Measurements from ENCODE around the gene COX19. TPM values are rescaled to one million over a fixed set of nuclear protein-coding genes. Genes with fewer than 3 reads are reported as not detected.

COX19 gene
- total and polyA plus RNA-seq, 2 donors (not counting 3 experiments of a cell fraction or from before 2014, with no cell fraction given): 6.8 to 10.6 TPM

DNA sequence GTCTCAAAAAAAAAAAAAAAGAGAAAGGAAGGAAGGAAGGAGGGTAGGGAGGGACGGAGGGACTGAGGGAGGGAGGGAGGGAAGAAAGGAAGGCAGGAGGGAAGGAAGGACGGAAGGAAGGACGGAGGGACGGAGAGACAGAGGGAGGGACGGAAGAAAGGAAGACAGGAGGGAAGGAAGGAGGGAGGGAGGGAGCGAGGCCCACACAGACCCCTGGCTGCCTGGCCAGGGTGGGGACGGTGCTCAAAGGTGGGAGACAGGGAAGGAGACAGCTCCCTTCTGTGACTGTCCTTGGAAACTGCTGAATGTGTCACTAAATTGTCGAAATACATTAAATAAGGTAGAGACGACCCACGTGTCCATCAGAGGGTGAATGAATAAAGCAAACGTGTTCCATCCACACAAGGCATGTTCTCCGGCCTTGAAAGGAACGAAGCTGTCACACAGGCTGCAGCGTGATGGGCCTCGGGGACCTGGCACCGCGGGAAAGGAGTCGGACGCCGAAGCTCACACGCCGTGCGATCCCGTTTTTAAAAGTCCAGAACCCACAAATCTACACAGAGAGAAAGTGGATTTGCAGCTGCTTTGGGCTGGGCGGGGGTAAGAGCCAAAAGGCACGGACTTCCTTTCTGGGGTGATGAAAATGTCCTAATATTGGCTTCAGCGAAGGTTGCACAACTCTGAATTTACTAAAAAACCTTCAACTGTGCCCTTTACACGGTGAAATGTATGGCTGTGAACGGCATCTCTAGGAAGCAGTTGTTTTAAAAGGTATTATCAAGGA, 44.2 kb downstream of the COX19 start:
- CTCF ChIA-PET: interaction anchor here (0.6 kb wide), 1 partner anchor 23 kb away, joined by 3 read pairs; no protein-coding TSS in a partner anchor

More for the DNA sequence above, 44.2 kb downstream of the COX19 start:
- Histone ChIP-seq H3K4me2 (ENCODE audit: insufficient read depth, low read length) (no peak overlapping the region), H3K9me3 (replicated peaks; ENCODE audit: control insufficient read depth, insufficient read depth, low read length) (no peaks in the 10 kb centered on the region), H2AFZ (ENCODE audit: low read depth, low read length) (no peak overlapping the region), H3K27me3 (ENCODE audit: control insufficient read depth in 2 of 2, insufficient read depth in 2 of 2, low read length in 2 of 2) (no peaks in the 10 kb centered on the region), H3K4me1 (ENCODE audit: control insufficient read depth, extremely low read depth, insufficient read depth, low read length) (no peaks in the 10 kb centered on the region), H4K20me1 (replicated peaks; ENCODE audit: control insufficient read depth, extremely low read depth, insufficient read depth, low read length) (no peaks in the 10 kb centered on the region), H3K9ac (replicated peaks; ENCODE audit: extremely low read depth, insufficient read depth, low read length) (no peak overlapping the region), H3K9me1 (replicated peaks; ENCODE audit: control insufficient read depth, extremely low read depth, insufficient read depth, low read length) (no peaks in the 10 kb centered on the region), H3K36me3 (ENCODE audit: control insufficient read depth in 2 of 2, extremely low read depth in 1 of 2, insufficient read depth in 2 of 2, low read length in 2 of 2) (no peaks in the 10 kb centered on the region), H3K79me2 (ENCODE audit: control insufficient read depth, insufficient read depth, low read length) (no peaks in the 10 kb centered on the region), H3K27ac (ENCODE audit: insufficient read depth, low read depth, low read length) (no peak overlapping the region), H3K4me3 (replicated peaks in 1 of 3; ENCODE audit: insufficient read depth in 1 of 3, low read depth in 1 of 3, low read length in 3 of 3) (no peak overlapping the region)
- no TSS peak for BruUV-seq (replicated peaks)
- intact Hi-C loops (cut with micrococcal nuclease) (no loop called here), dilution Hi-C loops (cut with MboI; ENCODE audit: extremely low pct_ligation_motif_present, low sequenced_read_pairs) (no loop called here)
- POLR2A ChIA-PET: no interaction called here
- TF ChIP-seq MYC (IDR thresholded peaks at IDR 0.05; ENCODE audit: low read depth, low read length) (no peak), GATA2 (IDR thresholded peaks at IDR 0.05; ENCODE audit: insufficient read depth, insufficient read length, low read depth, low read length) (no peak), POLR2AphosphoS5 (IDR thresholded peaks at IDR 0.05; ENCODE audit: insufficient read depth, low read depth, low read length) (no peak), JUN (IDR thresholded peaks at IDR 0.05; ENCODE audit: borderline replicate concordance, insufficient read depth, insufficient read length, low read depth) (no peak), FOS (IDR thresholded peaks at IDR 0.05; ENCODE audit: borderline replicate concordance, insufficient read depth, low read length) (no peak), POLR2A (IDR thresholded peaks at IDR 0.05; ENCODE audit: low read depth, low read length) (no peak), EZH2 (IDR thresholded peaks at IDR 0.05; ENCODE audit: borderline replicate concordance, low read depth, low read length, severe bottlenecking) (no peak)
- TF ChIP-seq, protein P1, sequence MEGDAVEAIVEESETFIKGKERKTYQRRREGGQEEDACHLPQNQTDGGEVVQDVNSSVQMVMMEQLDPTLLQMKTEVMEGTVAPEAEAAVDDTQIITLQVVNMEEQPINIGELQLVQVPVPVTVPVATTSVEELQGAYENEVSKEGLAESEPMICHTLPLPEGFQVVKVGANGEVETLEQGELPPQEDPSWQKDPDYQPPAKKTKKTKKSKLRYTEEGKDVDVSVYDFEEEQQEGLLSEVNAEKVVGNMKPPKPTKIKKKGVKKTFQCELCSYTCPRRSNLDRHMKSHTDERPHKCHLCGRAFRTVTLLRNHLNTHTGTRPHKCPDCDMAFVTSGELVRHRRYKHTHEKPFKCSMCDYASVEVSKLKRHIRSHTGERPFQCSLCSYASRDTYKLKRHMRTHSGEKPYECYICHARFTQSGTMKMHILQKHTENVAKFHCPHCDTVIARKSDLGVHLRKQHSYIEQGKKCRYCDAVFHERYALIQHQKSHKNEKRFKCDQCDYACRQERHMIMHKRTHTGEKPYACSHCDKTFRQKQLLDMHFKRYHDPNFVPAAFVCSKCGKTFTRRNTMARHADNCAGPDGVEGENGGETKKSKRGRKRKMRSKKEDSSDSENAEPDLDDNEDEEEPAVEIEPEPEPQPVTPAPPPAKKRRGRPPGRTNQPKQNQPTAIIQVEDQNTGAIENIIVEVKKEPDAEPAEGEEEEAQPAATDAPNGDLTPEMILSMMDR (IDR thresholded peaks at IDR 0.05; ENCODE audit: extremely low read depth in 1 of 2, insufficient read depth in 1 of 2, low read depth in 1 of 2, low read length in 2 of 2): no peak
- TF ChIP-seq, protein P2, sequence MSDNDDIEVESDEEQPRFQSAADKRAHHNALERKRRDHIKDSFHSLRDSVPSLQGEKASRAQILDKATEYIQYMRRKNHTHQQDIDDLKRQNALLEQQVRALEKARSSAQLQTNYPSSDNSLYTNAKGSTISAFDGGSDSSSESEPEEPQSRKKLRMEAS (IDR thresholded peaks at IDR 0.05; ENCODE audit: insufficient read depth, insufficient read length): no peak
- DNase-seq (ENCODE audit: low read depth, low spot score) (no peak), FAIRE-seq (no peak)
